ENCODE measurements around the gene LRRC27.
"Not testable (repeated sequence)": the region's sequence is repeated elsewhere in the genome, so short reads cannot be mapped to it uniquely, and the experiment has no call there.

LRRC27 gene

GRCh38 chr10:132335189-132336063, 3.4 kb downstream of the LRRC27 start:
- DNase-seq (ENCODE audit: insufficient read length, low spot score): no peak

GRCh38 chr10:132336064-132336746, 4.2 kb downstream of the LRRC27 start:
- FAIRE-seq (peak; percentile 4), DNase-seq (ENCODE audit: insufficient read length, low spot score) (no peak)

More at GRCh38 chr10:132335189-132336063, 3.4 kb downstream of the LRRC27 start:
- peak; percentile 98 for FAIRE-seq

GRCh38 chr10:132336919-132337407, 5.0 kb downstream of the LRRC27 start:
- DNase-seq (ENCODE audit: insufficient read length, low spot score) (no peak), FAIRE-seq (peak; percentile 70)

DNA sequence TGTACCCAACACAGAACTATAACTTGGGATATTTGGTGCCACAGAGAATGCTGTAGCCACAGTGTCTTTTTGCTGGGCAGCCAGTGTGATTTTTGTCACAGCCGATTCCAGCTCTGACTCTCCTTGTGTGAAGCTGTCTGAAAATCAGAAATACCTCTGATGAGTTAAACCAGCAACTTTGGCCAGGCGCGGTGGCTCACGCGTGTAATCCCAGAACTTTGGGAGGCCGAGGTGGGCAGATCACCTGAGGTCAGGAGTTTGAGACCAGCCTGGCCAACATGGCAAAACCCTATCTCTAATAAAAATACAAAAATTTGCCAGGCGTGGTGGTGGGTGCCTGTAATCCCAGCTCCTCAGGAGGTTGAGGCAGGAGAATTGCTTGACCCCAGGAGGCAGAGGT, 5.9 kb downstream of the LRRC27 start:
- not testable (repeated sequence) for FAIRE-seq; DNase-seq (ENCODE audit: insufficient read length, low spot score)

GRCh38 chr10:132338876-132339275, 6.9 kb downstream of the LRRC27 start:
- DNase-seq (ENCODE audit: insufficient read length, low spot score): no peak
- no peak for FAIRE-seq

DNA sequence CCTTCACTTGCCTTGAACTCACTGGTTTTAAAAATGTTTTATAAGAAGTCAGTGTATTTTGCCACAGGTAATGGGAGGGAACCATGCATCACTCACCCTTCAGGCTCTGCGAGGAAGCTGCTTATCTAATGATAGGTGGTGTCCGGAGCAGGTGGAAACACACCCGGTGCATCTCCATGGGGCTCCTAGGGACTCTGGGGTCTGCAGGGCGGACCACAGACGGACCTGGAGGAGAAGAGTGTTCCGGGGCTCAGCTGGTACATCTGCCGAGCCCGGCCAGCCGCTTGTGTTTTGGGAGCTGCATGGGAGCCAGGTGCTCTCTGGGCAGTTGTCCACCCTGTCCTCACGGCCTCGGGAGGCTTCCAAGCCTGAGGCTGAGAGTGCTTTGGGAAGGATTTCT, 7.3 kb downstream of the LRRC27 start:
- FAIRE-seq (no peak), DNase-seq (ENCODE audit: insufficient read length, low spot score) (no peak)

- FAIRE-seq (no peak), DNase-seq (ENCODE audit: insufficient read length, low spot score) (no peak)
Measured at GRCh38 chr10:132341017-132341416, 9.0 kb downstream of the LRRC27 start.

DNA sequence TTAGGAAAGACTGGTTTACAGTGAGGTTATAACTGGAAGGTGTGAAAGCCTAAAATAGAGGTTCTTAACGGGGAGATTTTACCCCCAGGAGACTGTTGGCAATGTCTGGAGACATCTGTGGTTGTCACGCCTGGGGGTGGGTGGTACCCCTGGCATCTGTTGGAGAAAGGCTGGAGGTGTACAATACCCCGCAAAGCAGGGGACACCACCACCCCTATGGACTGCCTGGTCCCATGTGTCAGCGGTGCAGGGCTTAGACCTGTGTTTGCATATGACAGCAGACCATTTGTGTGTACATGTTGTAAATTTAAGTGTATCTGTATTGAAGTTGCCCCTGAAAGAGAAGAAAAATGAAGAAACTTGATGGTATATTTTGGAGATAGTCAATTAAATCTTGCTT, 9.8 kb downstream of the LRRC27 start:
- DNase-seq (ENCODE audit: insufficient read length, low spot score) (no peak), FAIRE-seq (no peak)

- DNase-seq (ENCODE audit: insufficient read length, low spot score) (no peak), FAIRE-seq (no peak)
Measured at GRCh38 chr10:132342553-132342952, 10.6 kb downstream of the LRRC27 start.

GRCh38 chr10:132344386-132344785, 12.4 kb downstream of the LRRC27 start:
- FAIRE-seq (no peak), DNase-seq (ENCODE audit: insufficient read length, low spot score) (no peak)

GRCh38 chr10:132345345-132345744, 13.4 kb downstream of the LRRC27 start:
- FAIRE-seq (no peak), DNase-seq (ENCODE audit: insufficient read length, low spot score) (no peak)

DNA sequence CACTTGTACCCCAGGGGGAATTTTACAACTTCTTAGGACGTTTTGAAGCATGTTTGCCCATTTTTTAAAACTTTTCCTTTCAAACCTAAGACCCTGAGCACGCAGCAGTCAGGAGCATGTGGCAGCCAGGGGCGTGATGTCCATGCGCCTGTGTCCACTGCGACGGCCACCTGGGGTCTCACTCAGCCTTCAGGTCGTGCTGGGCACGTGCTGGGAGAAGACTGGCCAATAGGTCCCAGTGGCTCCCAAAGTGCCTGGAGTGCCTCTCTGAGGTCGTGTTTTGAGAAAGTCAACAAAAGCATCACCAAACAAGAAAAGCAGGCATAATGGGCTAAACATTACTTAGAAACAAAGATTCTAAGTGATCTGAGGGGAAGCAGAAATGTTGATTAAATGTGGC, 14.8 kb downstream of the LRRC27 start:
- FAIRE-seq: no peak
- no peak for DNase-seq (ENCODE audit: insufficient read length, low spot score)

- DNase-seq (ENCODE audit: insufficient read length, low spot score) (no peak), FAIRE-seq (no peak)
Measured at GRCh38 chr10:132347211-132347930, 15.4 kb downstream of the LRRC27 start.

GRCh38 chr10:132347931-132348267, 15.9 kb downstream of the LRRC27 start:
- DNase-seq (ENCODE audit: insufficient read length, low spot score): no peak
- FAIRE-seq: no peak

DNA sequence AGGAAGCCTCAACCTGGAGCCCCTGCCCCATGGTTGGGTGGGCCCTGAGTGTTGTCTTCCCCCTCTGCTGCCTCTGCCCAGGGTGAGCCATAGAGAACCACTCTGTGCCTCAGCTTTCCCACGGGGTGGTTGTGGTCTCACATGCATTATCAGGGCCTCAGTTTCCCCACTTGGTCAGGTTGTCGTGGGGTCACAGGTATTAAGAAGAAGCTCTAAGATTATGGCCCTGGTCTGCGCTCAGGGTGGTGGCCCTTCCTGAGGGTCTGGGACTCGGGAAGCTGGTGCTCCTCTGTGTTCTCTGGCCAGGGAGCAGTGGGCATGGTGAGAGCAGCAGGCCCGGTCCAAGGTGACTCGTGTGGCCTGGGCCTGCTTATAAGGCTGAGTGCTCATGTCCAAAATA, 17.8 kb downstream of the LRRC27 start:
- DNase-seq (ENCODE audit: insufficient read length, low spot score) (no peak), FAIRE-seq (no peak)

DNA sequence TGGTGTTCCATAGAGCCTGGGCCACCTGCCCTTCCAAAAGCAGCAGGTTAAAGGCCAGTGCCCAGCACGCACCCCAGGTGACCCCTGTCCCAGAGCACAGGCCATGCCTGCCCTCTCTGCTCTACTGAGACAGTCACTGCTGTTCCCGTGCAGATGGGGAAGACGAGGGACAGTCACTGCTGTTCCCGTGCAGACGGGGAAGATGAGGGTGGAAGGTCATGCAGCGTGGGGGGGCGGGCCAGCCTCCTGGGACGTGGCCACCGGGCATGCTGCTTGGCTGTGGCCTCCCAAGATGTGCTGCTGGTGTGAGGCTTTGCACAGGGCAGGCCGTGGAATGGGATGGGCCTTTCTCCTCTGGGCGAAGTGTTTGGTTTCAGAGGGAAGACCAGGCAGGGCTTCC, 18.4 kb downstream of the LRRC27 start:
- FAIRE-seq: no peak
- DNase-seq (ENCODE audit: insufficient read length, low spot score): no peak

DNA sequence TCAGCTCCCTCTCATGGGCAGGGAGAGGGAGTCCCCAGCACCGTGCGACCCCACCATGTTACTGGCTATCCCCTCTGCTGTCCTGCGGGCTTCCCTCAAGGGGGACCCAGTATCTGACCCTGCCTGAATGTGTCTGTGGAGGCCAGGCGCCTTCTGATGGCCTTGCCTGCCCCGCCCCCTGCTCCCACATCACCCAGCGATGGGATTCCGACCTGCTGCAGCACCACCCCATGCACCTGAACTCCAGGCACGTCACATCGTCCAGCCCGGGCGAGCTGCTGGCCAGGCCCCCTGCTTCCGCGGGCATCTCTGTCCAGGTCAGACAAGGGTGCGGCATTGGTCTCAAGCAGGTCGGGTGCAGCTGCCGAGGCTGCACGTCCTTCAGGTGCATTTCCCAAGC, 19.0 kb downstream of the LRRC27 start:
- no peak for FAIRE-seq

GRCh38 chr10:132351611-132352010, 19.6 kb downstream of the LRRC27 start:
- no peak for DNase-seq (ENCODE audit: insufficient read length, low spot score)
- FAIRE-seq: no peak

More for the DNA sequence above, 19.0 kb downstream of the LRRC27 start:
- no peak for DNase-seq (ENCODE audit: insufficient read length, low spot score)

DNA sequence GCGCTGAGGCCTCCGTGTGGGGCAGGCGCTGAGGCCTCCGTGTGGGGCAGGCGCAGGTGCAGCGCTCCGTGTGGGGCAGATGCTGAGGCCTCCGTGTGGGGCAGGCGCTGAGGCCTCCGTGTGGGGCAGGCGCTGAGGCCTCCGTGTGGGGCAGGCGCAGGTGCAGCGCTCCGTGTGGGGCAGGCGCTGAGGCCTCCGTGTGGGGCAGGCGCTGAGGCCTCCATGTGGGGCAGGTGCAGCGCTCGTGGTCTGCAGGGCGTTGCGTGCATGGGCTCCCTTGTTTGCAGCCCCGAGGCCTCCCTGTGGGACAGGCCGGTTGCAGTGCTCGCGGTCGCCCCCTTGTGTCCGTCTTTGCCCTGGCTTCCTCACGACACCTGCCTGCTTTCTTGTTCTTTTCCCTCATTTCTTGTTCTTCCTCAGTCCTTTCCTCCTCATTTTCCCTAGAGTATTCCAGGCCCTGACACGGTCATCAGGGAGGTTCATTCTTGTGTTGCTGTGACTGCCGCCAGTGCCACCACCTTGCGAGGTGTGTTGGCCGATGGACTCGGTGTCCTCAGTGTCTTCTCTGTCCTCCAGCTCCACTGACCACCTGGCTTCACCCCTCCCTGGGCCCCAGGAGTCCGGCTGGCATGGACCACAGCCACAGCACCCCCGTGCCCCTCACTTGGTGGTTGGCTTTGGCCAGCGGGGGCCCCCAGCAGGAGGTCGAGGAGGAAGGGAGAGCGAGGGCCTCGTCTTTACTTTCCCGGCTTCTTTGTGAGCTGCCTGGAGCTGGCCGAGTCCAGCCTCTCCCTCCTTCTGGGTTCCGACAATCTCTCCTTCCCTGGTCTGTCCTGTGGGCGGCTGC, 20.7 kb downstream of the LRRC27 start:
- DNase-seq (ENCODE audit: insufficient read length, low spot score): peak; percentile 91
- peak; percentile 84 for FAIRE-seq

Data from GM19239 (cell line).